ENCODE measurements around the gene OGN. TPM values are rescaled to one million over a fixed set of nuclear protein-coding genes. Genes with fewer than 3 reads are reported as not detected.

The OGN gene
- total RNA-seq, 1 experiment from 2014 or later, result not detected

- no peaks in the 10 kb centered on the region for H3K36me3 Mint-ChIP-seq (ENCODE audit: insufficient read depth in 1 of 3, low read depth in 3 of 3)
- no peak overlapping the region for H2AK5ac ChIP-seq (ENCODE audit: insufficient read length, low read length)
Measured at GRCh38 chr9:92422611-92423338, 18.4 kb upstream of the OGN start.

More at GRCh38 chr9:92422611-92423338, 18.4 kb upstream of the OGN start:
- no peak overlapping the region for H2AFZ ChIP-seq (ENCODE audit: low read length)
- Mint-ChIP-seq H3K9me3 (no peaks in the 10 kb centered on the region), H3K27ac (no peak overlapping the region), H3K4me3 (no peak overlapping the region), H3K4me1 (peaks cover 2 to 3% of the 10 kb centered on the region in 2 experiments; a peak in 2 of 4 replicates), H3K27me3 (ENCODE audit: low read depth) (no peaks in the 10 kb centered on the region)
- H3K23ac ChIP-seq (ENCODE audit: insufficient read length, low read depth, low read length), result no peak overlapping the region
- H3K23me2 ChIP-seq (ENCODE audit: insufficient read length, low read depth, low read length, poor library complexity, severe bottlenecking), result no peaks in the 10 kb centered on the region
- H3K4me1 ChIP-seq (ENCODE audit: insufficient read depth, low read length), result no peaks in the 10 kb centered on the region
- no peak for DNase-seq
- H2BK20ac ChIP-seq (ENCODE audit: low read depth, low read length, poor library complexity, severe bottlenecking), result no peak overlapping the region
- H3K4me2 ChIP-seq (ENCODE audit: insufficient read depth, insufficient read length, low read length), result no peak overlapping the region
- H3K27me3 ChIP-seq (ENCODE audit: insufficient read depth, low read length), result no peaks in the 10 kb centered on the region
- no peaks in the 10 kb centered on the region for H3K79me1 ChIP-seq (ENCODE audit: insufficient read depth, low read depth, low read length, poor library complexity, severe bottlenecking)
- no peaks in the 10 kb centered on the region for H4K20me1 ChIP-seq (ENCODE audit: control insufficient read depth, insufficient read depth, insufficient read length)
- no peak overlapping the region for H4K91ac ChIP-seq (ENCODE audit: insufficient read length, low read depth, low read length)
- H2BK120ac ChIP-seq (ENCODE audit: low read depth, low read length, poor library complexity, severe bottlenecking), result no peak overlapping the region
- no peak overlapping the region for H3K14ac ChIP-seq (ENCODE audit: insufficient read depth, low read length)
- H2BK12ac ChIP-seq (ENCODE audit: insufficient read length, low read depth, low read length), result no peak overlapping the region
- no peaks in the 10 kb centered on the region for H3K79me2 ChIP-seq (ENCODE audit: insufficient read depth, low read length)
- no CpG with 5 or more reads among the region's 2 CpGs for WGBS (ENCODE audit: extremely low coverage, insufficient read length, low lambda C conversion rate)
- no peak overlapping the region for H3K56ac ChIP-seq (ENCODE audit: insufficient read length, low read depth, low read length)
- H2BK15ac ChIP-seq (ENCODE audit: low read depth, low read length), result no peak overlapping the region
- H3T11ph ChIP-seq (ENCODE audit: low read length), result no peak overlapping the region
- no peak overlapping the region for H3K18ac ChIP-seq (ENCODE audit: insufficient read length, low read depth, low read length)
- H4K8ac ChIP-seq (replicated peaks; ENCODE audit: insufficient read length, low read depth, low read length), result no peak overlapping the region
- H3K4ac ChIP-seq (ENCODE audit: low read depth, low read length), result no peak overlapping the region
- no peak overlapping the region for H2BK5ac ChIP-seq (ENCODE audit: insufficient read length, low read length)
- H3K27ac ChIP-seq (ENCODE audit: insufficient read length, low read depth, low read length), result no peak overlapping the region
- no peak overlapping the region for H4K5ac ChIP-seq (ENCODE audit: insufficient read length, low read depth, low read length)
- TF ChIP-seq, protein P1, sequence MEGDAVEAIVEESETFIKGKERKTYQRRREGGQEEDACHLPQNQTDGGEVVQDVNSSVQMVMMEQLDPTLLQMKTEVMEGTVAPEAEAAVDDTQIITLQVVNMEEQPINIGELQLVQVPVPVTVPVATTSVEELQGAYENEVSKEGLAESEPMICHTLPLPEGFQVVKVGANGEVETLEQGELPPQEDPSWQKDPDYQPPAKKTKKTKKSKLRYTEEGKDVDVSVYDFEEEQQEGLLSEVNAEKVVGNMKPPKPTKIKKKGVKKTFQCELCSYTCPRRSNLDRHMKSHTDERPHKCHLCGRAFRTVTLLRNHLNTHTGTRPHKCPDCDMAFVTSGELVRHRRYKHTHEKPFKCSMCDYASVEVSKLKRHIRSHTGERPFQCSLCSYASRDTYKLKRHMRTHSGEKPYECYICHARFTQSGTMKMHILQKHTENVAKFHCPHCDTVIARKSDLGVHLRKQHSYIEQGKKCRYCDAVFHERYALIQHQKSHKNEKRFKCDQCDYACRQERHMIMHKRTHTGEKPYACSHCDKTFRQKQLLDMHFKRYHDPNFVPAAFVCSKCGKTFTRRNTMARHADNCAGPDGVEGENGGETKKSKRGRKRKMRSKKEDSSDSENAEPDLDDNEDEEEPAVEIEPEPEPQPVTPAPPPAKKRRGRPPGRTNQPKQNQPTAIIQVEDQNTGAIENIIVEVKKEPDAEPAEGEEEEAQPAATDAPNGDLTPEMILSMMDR (conservative IDR thresholded peaks at IDR 0.05), result no peak
- H3K9me3 ChIP-seq (ENCODE audit: control insufficient read depth, low read depth, low read length), result no peaks in the 10 kb centered on the region
- H3K9ac ChIP-seq (ENCODE audit: extremely low read depth, insufficient read length, low read length), result no peak overlapping the region

Data from H9 (cell line).